Panc1 (cell line): ENCODE results near the gene TAS2R7. TPM values are rescaled to one million over a fixed set of nuclear protein-coding genes. Genes with fewer than 3 reads are reported as not detected.

ENCODE experiments used
- ATAC-seq: fragments of 200-7000 bp; cut with Tn5 transposase; 2 replicates; pipeline ENCODE4 v1.9.1; 2020; ENCODE audit warnings: mild to moderate bottlenecking, moderate library complexity
- BruUV-seq: library from RNA; stranded (reverse); fragments of 400-500 nt; replicated peaks from 2 replicates; lab custom pipeline; 2021; lab: Mats Ljungman, UMichigan
- CTCF ChIA-PET: fragments of 300-600 bp; sonication (Branson Sonifier 250); formaldehyde crosslinking; loops from one replicate; lab custom pipeline; 2022; ENCODE audit warnings: antibody characterized with exemption; lab: Charles Lee
- POLR2A ChIA-PET: fragments of 300-600 bp; sonication (Branson Sonifier 250); formaldehyde crosslinking; loops from one replicate; lab custom pipeline; 2022; ENCODE audit warnings: antibody characterized with exemption; lab: Charles Lee
- DNase-seq: peaks from one replicate; pipeline ENCODE4 v3.0.0-alpha.2; 2010; ENCODE audit warnings: low read depth, low spot score
- H3K27ac ChIP-seq: 2 replicates; pipeline ENCODE4 v1.5.1; 2011; ENCODE audit warnings: mild to moderate bottlenecking, low read length, inconsistent platforms
- H3K27me3 ChIP-seq: fragments of 200-500 bp; sonication (Bioruptor generic); 2 replicates; pipeline ENCODE4 v1.6.0; 2014; ENCODE audit warnings: low read length, inconsistent platforms; ENCODE audit not compliant: control insufficient read depth, insufficient read depth
- H3K36me3 ChIP-seq: fragments of 200-500 bp; sonication (Bioruptor generic); 2 replicates; pipeline ENCODE4 v1.5.1; 2014; ENCODE audit warnings: inconsistent platforms, mild to moderate bottlenecking, low read length, moderate library complexity; ENCODE audit not compliant: control insufficient read depth, insufficient read depth
- H3K4me1 ChIP-seq: 2 replicates; pipeline ENCODE4 v1.5.1; 2011; ENCODE audit warnings: inconsistent platforms, mild to moderate bottlenecking, low read length, moderate library complexity; ENCODE audit not compliant: control insufficient read depth, insufficient read depth
- H3K4me3 ChIP-seq, 2 experiments: 2 replicates each; pipeline ENCODE4 v1.5.1; 2011 to 2012; ENCODE audit warnings: low read depth in 2 of 2, low read length in 2 of 2, mild to moderate bottlenecking in 2 of 2, inconsistent platforms in 1 of 2, moderate library complexity in 1 of 2
- H3K9me3 ChIP-seq: fragments of 200-500 bp; sonication (Bioruptor generic); 2 replicates; pipeline ENCODE4 v1.5.1; 2014; ENCODE audit warnings: low read depth, mild to moderate bottlenecking, inconsistent platforms, low read length, moderate library complexity; ENCODE audit not compliant: control insufficient read depth, insufficient read depth
- POLR2AphosphoS5 ChIP-seq: IDR thresholded peaks from 2 replicates; pipeline ENCODE4 v1.6.1; 2012; ENCODE audit warnings: mild to moderate bottlenecking, low read depth, low read length, moderate library complexity
- SIN3A ChIP-seq: IDR thresholded peaks from 2 replicates; pipeline ENCODE4 v1.6.1; 2012; ENCODE audit warnings: low read depth, mild to moderate bottlenecking, low read length, moderate library complexity, borderline replicate concordance; ENCODE audit not compliant: insufficient read depth
- TCF7L2 ChIP-seq: IDR thresholded peaks from 2 replicates; pipeline ENCODE4 v1.6.1; 2011; ENCODE audit warnings: mild to moderate bottlenecking, low read depth, low read length, inconsistent platforms
- in situ Hi-C: cut with HindIII; loops from 2 replicates; pipeline ENCODE4 v1.10.0; 2016; ENCODE audit warnings: low sequenced_read_pairs, low pct_unique_long_range_greater_than_20kb
- intact Hi-C: fragments of 100-400 bp; cut with micrococcal nuclease; formaldehyde crosslinking; loops from one replicate; pipeline ENCODE4 v1.10.0; 2022; ENCODE audit not compliant: unreplicated experiment
- total RNA-seq: library from RNA; stranded (reverse); gene quantifications from one replicate; pipeline ENCODE4 v1.2.1, GENCODE V29; 2021; ENCODE audit not compliant: unreplicated experiment
- TF ChIP-seq, protein P1 (sequence below), 2 experiments: IDR thresholded peaks; 2 replicates each; pipeline ENCODE4 v1.6.1; 2011 to 2012; ENCODE audit warnings: low read depth in 2 of 2, control low read depth in 1 of 2, low read length in 1 of 2, mild to moderate bottlenecking in 1 of 2, moderate library complexity in 1 of 2; ENCODE audit not compliant: insufficient read depth in 1 of 2
- TF ChIP-seq, protein P2 (sequence below): fragments of 450-650 bp; IDR thresholded peaks from 2 replicates; pipeline ENCODE4 v1.5.1; 2017; ENCODE audit warnings: mild to moderate bottlenecking

Gene TAS2R7
- total RNA-seq, 1 experiment from 2014 or later: not detected

- no peak within 1 kb of the TSS for H3K4me3 ChIP-seq
- H3K27ac ChIP-seq: no peak within 1 kb of the TSS
- intact Hi-C loops (no loop called here), in situ Hi-C loops (no loop called here)
- ChIA-PET CTCF (no interaction called here), POLR2A (interaction anchor here (0.6 kb wide), 1 partner anchor 107 kb away, joined by 4 read pairs; no protein-coding TSS in a partner anchor)
- BruUV-seq: no TSS peak
- H3K27me3 ChIP-seq: no peaks in the 10 kb centered on the region
- no peak for DNase-seq
- no peaks in the 10 kb centered on the region for H3K36me3 ChIP-seq
- no peaks in the 10 kb centered on the region for H3K4me1 ChIP-seq
- TF ChIP-seq, protein P1, sequence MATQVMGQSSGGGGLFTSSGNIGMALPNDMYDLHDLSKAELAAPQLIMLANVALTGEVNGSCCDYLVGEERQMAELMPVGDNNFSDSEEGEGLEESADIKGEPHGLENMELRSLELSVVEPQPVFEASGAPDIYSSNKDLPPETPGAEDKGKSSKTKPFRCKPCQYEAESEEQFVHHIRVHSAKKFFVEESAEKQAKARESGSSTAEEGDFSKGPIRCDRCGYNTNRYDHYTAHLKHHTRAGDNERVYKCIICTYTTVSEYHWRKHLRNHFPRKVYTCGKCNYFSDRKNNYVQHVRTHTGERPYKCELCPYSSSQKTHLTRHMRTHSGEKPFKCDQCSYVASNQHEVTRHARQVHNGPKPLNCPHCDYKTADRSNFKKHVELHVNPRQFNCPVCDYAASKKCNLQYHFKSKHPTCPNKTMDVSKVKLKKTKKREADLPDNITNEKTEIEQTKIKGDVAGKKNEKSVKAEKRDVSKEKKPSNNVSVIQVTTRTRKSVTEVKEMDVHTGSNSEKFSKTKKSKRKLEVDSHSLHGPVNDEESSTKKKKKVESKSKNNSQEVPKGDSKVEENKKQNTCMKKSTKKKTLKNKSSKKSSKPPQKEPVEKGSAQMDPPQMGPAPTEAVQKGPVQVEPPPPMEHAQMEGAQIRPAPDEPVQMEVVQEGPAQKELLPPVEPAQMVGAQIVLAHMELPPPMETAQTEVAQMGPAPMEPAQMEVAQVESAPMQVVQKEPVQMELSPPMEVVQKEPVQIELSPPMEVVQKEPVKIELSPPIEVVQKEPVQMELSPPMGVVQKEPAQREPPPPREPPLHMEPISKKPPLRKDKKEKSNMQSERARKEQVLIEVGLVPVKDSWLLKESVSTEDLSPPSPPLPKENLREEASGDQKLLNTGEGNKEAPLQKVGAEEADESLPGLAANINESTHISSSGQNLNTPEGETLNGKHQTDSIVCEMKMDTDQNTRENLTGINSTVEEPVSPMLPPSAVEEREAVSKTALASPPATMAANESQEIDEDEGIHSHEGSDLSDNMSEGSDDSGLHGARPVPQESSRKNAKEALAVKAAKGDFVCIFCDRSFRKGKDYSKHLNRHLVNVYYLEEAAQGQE (IDR thresholded peaks at IDR 0.05; ENCODE audit: insufficient read depth in 1 of 2, low read depth in 2 of 2, low read length in 1 of 2): no peak
- no peaks in the 10 kb centered on the region for H3K9me3 ChIP-seq
- no peak for ATAC-seq
These were observed 23.8 kb upstream of the TAS2R7 start, which contains the start of gene TAS2R10 for GRCh38 chr12:10826258-10826657. TSS of gene TAS2R10 (minus strand) at chr12:10826358. CDS start at chr12:10826269, 89 bp downstream.

DNA sequence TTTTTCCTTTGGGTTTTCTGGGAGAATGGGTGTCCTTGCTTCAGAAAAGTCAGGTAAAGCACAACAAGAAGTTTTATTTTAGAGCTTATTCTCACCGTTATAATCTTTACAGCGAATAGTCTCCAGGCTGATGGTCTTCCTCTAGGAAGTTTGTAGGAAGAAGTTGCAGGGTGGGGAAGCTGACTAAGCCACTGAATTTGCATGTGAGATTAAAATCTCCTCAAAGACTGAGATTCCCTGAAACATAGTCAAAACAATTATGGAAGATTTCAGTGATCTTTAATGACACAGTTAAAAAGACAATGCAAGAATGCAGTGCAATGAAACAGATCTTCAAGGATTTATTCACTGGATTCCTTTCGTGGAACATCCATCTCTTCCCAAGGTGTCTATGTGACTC lies 22.5 kb upstream of the TAS2R7 start:
- in situ Hi-C loops: no loop called here
- DNase-seq (no peak), ATAC-seq (no peak)
- H3K9me3 ChIP-seq: no peaks in the 10 kb centered on the region
- BruUV-seq: no TSS peak
- no peak overlapping the region for H3K4me3 ChIP-seq
- H3K27me3 ChIP-seq: no peaks in the 10 kb centered on the region
- H3K4me1 ChIP-seq: no peaks in the 10 kb centered on the region
- POLR2A ChIA-PET: no interaction called here
- intact Hi-C loops: no loop called here
- no peaks in the 10 kb centered on the region for H3K36me3 ChIP-seq
- CTCF ChIA-PET: no interaction called here
- TF ChIP-seq TCF7L2: no peak
- no peak for TF ChIP-seq SIN3A
- TF ChIP-seq, protein P1 (IDR thresholded peaks at IDR 0.05; ENCODE audit: insufficient read depth in 1 of 2, low read depth in 2 of 2, low read length in 1 of 2): no peak
- no peak for TF ChIP-seq POLR2AphosphoS5
- TF ChIP-seq, protein P2, sequence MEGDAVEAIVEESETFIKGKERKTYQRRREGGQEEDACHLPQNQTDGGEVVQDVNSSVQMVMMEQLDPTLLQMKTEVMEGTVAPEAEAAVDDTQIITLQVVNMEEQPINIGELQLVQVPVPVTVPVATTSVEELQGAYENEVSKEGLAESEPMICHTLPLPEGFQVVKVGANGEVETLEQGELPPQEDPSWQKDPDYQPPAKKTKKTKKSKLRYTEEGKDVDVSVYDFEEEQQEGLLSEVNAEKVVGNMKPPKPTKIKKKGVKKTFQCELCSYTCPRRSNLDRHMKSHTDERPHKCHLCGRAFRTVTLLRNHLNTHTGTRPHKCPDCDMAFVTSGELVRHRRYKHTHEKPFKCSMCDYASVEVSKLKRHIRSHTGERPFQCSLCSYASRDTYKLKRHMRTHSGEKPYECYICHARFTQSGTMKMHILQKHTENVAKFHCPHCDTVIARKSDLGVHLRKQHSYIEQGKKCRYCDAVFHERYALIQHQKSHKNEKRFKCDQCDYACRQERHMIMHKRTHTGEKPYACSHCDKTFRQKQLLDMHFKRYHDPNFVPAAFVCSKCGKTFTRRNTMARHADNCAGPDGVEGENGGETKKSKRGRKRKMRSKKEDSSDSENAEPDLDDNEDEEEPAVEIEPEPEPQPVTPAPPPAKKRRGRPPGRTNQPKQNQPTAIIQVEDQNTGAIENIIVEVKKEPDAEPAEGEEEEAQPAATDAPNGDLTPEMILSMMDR: no peak
- no peak overlapping the region for H3K27ac ChIP-seq
